Heart left ventricle (tissue), 13 donors: Measurements from ENCODE around the gene GABRB1.

Source experiments
- CTCF ChIP-seq, 12 donors: fragments of 200-600 bp; sonication (generic) in 4 of 12; IDR thresholded peaks; one replicate each; pipeline versions ENCODE4 v1.5.0 to v1.8.0; 2018 to 2022; ENCODE audit warnings: antibody characterized with exemption in 12 of 12, mild to moderate bottlenecking in 5 of 12
- POLR2A ChIP-seq, 2 donors: fragments of 450-650 bp; IDR thresholded peaks; one replicate each; pipeline ENCODE4 v1.6.1; 2017; ENCODE audit warnings: antibody characterized with exemption in 2 of 2, mild to moderate bottlenecking in 2 of 2, moderate library complexity in 2 of 2
- donor health status: ischemic (EF 13 %, LVEDD 7.1; RV severe dilation, severe dysfunction).
- donor health status: DM: no; HTN: yes; CAD: no.
- donor health status: DM: no; HTN: no; CAD: no.
- donor health status: ischemic (EF 25% LVEDD 6.9; RV normal size, moderate dysfunction).
- donor health status: ischemic (EF 25% LVEDD 5.7; RV mildly dilated, moderate dysfunction).
- donor health status: ischemic (EF 35%, LVEDD 5.7; RV mildly dilated, moderate dysfunction).
- donor health status: nonischemic (EF 11% LVEDD 7.7; RV severe dilation, severe dysfunction).
- donor health status: DM: yes; HTN: yes; CAD: no.
- donor health status: PGD.
- donor health status: ischemic (EF 29% LVEDD 5.4; RV normal size, mild dysfunction).
- donor health status: nonischemic (EF 23%, LVEDD 6.1; RV moderate dilation, normal function).

- TF ChIP-seq CTCF (IDR thresholded peaks at IDR 0.05) (no peak), POLR2A (IDR thresholded peaks at IDR 0.05) (no peak)
Observed at GRCh38 chr4:47309165-47309564, 277.8 kb downstream of the GABRB1 start.
